ENCODE results near the gene TSEN15.

DNA sequence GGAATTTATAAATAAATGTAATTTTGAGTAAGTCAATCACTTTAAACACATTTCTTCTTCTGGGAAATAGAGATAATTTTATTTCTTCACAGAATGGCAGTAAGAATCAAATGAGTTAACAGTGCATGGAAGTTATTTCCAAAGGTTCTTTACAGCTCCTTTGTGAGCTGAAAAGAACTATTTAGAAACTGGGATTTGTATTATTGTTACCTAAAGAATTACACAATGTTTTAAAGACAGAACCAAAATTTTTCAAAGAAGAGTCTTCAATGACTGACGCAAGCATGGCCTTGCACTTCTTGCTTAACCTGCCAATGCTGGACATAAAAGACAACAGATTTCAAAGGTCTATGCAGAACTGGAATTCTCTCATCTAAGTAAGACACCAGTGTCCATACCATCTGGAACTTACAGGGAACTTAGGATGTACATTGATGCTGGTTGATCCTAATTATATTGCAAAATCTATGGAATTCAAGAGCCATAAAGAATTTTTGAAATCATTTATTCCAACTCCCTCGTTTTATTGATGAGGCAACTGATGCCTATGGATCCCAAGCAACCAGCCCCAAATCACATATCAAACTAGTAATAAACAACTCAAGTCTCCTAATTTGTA is 16.7 kb upstream of the TSEN15 start:
- TF ChIP-seq EZH2phosphoT487 (conservative IDR thresholded peaks at IDR 0.05; ENCODE audit: low read length): no peak
- TF ChIP-seq, protein P1, sequence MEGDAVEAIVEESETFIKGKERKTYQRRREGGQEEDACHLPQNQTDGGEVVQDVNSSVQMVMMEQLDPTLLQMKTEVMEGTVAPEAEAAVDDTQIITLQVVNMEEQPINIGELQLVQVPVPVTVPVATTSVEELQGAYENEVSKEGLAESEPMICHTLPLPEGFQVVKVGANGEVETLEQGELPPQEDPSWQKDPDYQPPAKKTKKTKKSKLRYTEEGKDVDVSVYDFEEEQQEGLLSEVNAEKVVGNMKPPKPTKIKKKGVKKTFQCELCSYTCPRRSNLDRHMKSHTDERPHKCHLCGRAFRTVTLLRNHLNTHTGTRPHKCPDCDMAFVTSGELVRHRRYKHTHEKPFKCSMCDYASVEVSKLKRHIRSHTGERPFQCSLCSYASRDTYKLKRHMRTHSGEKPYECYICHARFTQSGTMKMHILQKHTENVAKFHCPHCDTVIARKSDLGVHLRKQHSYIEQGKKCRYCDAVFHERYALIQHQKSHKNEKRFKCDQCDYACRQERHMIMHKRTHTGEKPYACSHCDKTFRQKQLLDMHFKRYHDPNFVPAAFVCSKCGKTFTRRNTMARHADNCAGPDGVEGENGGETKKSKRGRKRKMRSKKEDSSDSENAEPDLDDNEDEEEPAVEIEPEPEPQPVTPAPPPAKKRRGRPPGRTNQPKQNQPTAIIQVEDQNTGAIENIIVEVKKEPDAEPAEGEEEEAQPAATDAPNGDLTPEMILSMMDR (IDR thresholded peaks at IDR 0.05; ENCODE audit: insufficient read depth, low read length, poor library complexity, severe bottlenecking): no peak

Measured in SU-DHL-6 (cell line).